ENCODE data around the gene CORO7.

CORO7 gene

DNA sequence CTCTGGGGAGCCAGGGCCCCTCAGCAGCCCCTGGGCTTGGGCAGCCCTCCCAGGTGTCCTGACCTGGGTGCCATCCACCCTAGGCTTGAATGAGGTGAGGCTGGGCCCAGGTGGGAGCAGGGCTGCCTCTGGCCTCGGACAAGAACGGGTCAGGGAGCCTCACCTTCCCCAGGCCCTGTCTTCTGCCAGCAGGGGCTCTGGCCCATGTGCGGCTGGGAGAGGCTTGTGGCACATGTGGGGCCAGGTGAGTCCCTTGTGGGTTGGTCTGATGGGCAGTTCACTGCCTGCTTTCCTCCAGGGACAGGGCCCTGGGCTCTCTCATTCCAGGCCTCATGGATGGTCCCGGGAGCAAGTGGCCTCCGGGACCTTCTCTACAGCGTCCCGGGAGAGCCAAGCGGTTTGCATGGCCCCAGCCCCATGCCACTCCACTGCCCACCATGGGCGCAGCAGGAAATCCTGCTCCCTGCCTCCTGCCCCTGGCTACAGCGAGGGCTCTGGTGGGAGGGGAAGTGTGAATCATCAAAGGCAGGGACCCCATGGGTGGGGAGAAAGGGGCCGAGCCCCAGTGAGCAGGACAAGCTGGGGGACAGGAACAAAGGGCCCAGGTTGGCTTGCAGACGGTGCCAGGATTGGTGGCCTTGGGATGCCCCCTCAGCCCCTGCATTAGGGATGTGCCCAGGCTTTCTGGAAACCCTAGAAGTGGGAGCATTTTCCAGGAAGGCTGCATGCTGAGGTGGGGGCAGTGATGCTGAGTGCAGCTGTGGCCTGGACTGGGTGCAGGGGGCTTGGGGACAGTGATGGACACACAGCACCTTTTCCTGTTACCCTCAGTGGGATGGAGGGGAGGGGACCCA, 32.6 kb downstream of the CORO7 start:
- no peak for DNase-seq

DNA sequence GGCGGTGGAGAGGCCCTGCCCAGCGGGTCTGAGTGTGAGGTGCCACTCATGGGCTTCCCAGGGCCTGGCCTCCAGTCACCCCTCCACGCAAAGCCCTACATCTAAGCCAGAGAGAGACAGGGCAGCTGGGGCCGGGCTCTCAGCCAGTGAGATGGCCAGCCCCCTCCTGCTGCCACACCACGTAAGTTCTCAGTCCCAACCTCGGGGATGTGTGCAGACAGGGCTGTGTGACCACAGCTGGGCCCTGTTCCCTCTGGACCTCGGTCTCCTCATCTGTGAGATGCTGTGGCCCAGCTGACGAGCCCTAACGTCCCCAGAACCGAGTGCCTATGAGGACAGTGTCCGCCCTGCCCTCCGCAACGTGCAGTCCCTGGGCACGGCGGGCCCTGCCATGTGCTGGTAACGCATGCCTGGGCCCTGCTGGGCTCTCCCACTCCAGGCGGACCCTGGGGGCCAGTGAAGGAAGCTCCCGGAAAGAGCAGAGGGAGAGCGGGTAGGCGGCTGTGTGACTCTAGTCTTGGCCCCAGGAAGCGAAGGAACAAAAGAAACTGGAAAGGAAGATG, 33.5 kb downstream of the CORO7 start:
- DNase-seq, result no peak

DNA sequence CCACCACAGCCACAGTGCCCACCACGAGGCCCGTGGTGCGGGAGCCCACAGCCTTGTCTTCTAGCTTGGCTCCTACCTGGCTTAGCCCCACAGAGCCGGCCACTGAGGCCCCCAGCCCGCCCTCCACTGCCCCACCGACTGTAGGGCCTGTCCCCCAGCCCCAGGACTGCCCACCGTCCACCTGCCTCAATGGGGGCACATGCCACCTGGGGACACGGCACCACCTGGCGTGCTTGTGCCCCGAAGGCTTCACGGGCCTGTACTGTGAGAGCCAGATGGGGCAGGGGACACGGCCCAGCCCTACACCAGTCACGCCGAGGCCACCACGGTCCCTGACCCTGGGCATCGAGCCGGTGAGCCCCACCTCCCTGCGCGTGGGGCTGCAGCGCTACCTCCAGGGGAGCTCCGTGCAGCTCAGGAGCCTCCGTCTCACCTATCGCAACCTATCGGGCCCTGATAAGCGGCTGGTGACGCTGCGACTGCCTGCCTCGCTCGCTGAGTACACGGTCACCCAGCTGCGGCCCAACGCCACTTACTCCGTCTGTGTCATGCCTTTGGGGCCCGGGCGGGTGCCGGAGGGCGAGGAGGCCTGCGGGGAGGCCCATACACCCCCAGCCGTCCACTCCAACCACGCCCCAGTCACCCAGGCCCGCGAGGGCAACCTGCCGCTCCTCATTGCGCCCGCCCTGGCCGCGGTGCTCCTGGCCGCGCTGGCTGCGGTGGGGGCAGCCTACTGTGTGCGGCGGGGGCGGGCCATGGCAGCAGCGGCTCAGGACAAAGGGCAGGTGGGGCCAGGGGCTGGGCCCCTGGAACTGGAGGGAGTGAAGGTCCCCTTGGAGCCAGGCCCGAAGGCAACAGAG, 34.2 kb downstream of the CORO7 start:
- no peak for DNase-seq

DNA sequence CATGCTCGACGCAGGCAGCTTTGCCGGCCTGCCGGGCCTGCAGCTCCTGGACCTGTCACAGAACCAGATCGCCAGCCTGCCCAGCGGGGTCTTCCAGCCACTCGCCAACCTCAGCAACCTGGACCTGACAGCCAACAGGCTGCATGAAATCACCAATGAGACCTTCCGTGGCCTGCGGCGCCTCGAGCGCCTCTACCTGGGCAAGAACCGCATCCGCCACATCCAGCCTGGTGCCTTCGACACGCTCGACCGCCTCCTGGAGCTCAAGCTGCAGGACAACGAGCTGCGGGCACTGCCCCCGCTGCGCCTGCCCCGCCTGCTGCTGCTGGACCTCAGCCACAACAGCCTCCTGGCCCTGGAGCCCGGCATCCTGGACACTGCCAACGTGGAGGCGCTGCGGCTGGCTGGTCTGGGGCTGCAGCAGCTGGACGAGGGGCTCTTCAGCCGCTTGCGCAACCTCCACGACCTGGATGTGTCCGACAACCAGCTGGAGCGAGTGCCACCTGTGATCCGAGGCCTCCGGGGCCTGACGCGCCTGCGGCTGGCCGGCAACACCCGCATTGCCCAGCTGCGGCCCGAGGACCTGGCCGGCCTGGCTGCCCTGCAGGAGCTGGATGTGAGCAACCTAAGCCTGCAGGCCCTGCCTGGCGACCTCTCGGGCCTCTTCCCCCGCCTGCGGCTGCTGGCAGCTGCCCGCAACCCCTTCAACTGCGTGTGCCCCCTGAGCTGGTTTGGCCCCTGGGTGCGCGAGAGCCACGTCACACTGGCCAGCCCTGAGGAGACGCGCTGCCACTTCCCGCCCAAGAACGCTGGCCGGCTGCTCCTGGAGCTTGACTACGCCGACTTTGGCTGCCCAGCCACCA, 35.1 kb downstream of the CORO7 start:
- DNase-seq, result no peak

DNA sequence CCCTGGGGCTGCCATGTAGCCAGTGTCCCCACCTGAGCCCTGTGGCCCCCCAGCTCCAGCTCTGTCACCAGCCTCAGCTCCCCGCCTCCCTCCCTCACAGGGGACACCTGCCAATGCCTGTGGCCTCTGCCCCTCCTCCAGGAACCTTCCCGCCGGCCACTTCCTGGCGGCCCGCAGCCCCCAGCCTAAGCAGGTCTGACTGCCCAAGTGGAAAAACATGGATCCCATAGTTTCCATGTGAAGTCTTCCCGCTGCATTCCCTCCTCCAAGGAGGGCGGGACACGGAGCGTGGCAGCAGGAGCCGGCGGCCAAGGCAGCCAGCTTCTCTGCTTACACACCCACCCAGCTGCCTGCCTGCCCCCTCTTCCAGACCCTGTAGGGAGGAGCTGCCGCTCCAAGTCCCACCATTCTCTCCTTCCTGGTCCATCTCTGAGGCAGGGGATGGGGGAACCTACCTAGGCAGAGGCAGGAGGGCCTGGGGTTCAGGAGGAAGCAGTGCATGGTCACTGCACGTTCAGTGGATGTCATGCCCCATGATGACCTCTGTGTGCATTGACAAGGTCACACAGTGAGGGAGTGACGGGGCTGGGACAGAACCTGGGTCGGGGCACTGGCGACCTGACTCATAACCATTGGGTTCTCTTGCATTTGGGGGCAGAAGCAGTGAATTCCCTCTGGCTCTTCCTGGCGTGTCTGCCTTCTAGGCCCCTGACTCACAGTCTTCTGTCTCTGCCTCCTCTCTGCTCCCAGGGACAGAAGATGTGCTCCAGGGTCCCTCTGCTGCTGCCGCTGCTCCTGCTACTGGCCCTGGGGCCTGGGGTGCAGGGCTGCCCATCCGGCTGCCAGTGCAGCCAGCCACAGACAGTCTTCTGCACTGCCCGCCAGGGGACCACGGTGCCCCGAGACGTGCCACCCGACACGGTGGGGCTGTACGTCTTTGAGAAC, 36.0 kb downstream of the CORO7 start:
- DNase-seq, result no peak

DNA sequence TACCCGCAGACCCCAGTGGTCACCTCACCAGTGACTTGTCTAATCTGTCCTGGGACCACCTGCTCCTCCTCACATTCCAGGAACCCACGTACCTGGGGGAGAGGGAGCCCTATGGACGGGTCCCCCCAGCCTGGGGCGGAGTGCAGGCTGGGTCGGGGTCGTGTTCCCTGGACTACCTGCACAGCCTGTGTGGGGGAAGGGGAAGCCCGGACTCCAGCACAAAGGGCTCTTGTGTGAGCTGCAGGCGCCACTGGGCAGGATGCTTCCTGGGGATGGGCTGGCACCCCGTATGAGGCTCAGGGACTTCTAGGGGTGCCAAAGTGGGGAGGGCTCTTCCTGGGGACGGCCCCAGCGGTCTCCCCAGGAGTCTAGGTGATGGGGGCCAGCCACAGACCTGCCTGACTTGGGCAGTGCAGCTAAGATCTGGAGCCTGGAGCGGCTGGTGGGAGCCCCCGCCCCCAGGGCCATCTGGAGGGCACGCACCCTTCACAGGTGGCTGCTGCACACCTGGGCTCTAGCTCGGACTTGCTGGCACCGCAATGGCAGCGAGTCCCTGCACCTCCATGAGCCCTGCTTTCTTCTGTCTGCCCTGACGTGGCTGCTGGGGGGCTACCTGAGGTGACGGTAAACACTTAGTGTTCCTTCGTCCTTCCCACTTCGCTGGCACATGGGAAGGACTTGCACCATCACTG, 37.3 kb downstream of the CORO7 start:
- DNase-seq, result no peak

DNA sequence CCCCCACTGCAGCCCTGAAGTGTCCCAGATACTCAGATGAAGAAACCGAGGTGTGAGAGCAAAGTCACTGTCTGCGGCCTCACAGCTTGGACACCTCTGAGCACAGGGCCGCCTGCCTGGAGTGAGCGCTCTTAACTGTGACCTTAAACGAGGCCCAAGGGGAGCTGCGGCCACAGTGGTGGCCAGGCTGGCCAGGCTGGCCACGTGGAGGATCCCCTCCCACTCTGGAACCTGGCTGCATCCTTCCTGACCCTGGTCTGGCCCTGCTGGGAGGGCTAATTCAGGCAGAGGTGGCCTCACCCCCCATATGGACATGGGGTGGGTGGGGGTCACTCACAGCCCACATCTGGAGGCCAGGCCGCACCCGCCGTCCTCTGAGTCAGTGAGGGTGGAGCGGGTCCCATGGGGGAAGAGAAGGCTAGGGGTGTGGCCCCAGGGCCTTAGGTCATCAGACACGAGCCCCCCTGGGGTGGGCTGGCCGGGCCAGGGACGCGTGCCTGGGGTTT, 38.2 kb downstream of the CORO7 start:
- DNase-seq, result no peak

DNA sequence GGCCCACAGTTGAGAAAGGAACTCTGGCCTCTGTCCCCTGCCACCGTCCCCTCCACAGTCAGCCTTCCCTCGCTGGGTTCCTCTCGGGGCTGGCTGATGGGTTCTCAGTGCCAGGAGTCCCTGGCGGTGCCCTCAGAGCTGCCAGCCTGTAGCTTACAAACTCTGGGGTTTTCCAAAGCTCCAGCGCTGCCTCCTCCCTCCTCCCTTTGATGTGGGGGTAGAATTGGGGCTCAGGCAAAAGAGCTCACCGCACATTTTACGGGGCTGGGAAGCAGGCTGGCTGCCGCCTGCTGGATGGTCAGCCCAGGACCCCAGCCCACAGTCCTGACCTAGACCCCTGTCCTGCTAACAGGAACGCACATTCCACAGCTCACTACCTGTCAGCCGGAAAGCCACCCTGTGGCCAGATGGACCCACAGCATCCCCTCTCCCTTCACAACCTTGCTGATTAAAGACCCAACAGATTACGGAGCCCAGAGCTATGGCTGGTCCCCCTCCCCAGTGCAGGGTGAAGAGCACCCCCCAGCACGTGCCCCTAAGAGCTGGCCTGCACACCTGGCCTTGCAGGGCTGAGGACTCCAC, 38.7 kb downstream of the CORO7 start:
- DNase-seq, result no peak

DNA sequence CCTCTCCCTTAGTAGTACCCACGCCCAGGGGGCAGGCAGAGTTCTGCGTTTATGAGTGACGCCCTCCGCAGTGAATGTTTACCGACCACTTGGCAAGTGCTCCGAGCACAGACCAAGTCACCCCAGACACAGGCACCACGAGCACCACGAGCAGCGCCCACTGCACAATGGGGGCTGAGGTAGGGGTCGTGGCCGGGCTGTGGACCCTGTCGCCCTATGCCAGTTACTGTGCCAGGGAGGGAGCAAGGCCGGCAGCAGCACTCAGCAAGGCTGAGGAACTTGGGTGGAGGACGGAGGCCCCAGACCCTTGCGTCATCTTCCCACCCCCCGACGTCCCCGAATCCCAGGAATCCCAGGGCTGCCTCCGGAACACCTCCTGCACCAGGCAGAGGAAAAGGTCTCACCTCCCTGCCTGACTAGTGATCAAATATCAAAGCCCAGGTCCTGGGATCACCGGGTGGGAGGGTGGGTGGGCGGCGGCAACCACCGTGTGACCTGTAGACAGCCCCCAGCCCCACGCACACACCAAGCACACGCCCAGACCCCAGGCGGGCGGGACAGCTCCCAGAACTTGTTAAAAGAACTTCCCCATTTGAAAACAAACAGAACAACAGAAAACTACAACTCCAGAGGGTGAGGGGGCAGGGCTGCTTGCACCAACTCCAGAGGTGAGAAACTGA, 39.4 kb downstream of the CORO7 start:
- no peak for DNase-seq

DNA sequence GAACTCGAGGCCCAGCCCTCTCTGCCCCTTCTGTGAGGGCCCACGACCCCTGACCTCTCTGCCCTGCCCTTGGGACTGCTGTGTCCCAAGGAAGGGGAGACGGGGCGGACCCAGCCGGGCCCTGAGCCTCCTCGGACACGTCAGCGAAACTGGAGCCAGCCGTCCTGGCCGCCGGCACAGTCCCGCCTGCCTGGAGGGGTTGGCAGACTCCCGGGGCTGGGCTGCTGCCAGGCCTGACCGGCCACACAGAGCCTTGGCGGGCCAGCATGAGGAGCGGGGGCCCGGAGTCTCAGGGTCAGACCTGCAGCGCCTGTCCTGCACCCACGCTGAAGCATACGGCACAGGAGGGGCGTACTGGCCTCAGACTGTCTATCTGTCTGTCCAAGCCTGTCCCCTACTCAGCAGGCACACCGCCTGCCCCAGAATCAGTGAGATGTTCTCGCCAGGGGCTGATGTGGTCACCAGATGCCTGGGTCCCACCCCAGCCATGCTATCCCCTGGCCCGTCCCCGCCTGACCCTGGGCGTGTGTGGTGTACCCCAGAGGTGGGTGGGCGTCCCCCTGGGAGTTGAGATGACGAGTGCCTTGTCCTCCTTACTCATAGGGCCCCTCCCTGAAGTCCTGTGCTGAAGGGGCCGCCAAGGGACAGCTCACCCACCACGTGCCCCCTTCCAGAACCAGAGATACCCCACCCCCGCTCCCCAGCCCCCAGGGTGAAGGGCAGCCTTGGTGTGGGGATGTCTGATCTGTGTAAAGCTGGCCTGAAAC, 40.1 kb downstream of the CORO7 start:
- DNase-seq, result no peak

DNA sequence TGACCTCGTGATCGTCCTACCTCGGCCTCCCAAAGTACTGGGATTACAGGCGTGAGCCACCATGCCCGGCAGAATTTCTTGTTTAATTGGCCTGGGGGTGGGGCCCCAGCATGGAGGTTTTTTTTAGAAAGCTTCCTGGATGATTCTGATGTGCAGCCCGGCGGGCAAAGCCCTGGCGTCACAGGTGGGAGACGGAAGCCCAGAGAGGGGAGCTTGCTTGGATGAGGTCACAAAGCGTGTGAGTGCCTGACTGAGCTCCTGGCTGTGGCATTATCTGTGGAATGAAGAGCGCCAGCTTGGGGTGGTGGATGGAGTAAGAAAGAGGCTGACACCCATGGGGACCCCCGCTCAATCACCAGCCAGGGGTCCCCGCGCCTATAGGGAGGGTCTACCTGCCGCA, 40.7 kb downstream of the CORO7 start:
- DNase-seq, result no peak

DNA sequence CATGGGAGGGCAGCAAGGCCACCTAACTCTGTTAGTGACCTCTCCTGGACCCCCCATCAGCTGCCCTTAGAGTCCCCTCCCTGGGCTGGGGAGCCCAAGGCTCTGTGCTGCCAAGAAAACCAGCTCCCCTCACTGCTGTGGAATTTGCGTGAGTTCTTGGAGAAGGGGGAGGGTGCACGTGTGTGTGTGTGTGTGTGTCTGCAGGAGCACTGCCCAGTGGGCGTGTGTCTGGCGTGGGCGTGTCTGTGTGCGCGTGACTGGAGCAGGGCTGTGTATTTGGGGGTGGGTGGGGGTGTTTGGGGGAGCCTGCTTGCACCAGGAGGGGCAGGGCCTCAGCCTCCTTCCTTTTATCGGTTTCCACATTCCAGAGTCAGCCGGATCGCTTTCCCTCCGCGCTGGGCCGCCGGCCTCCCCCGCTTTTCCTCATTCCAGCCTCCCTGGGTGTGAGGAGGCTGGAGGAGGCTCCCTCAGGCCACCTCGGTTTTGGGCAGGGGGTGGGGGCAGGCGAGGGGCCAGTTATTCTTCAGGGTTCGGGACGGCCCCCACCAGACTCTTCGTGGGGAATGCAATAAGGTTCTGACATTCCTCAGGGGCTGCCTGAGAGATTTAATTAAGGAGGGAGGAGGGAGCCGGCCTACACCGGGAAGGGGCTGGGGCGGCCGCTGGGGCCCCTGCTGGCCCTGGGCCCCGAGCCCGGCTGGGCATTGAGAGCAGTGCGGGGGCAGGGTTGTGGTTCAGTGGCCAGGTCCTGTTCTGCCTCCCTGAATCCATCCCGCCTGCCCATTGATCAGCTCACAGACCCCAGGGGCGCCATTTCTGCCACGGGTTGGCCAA, 42.3 kb downstream of the CORO7 start:
- peak; percentile 42 for DNase-seq

DNA sequence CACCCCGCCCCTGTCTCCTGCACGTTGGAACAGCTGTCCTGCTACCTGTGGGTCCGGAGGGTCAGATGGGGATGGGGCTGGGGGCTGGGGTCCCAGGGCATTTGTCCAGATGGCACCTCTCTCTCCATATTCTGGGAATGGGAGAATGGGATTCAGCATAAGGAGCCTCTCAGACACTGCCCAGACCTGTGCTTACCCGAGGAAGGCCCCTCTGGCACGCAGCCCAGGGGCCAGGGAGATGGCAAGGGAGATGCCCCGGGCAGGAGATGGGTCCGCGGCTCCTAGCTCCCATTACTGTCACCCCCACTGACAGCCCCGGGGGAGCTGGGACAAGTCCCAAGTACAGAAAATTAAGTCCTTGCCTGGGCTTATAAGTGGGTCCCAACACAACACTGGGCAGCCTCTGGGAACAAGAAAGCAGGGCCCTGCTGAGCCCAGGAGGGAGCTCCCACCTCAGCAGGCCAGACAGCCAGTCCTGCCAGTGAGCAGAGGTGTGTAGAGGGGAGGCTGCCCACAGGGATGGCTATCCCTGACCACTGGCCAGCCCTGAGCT, 43.0 kb downstream of the CORO7 start:
- no peak for DNase-seq

DNA sequence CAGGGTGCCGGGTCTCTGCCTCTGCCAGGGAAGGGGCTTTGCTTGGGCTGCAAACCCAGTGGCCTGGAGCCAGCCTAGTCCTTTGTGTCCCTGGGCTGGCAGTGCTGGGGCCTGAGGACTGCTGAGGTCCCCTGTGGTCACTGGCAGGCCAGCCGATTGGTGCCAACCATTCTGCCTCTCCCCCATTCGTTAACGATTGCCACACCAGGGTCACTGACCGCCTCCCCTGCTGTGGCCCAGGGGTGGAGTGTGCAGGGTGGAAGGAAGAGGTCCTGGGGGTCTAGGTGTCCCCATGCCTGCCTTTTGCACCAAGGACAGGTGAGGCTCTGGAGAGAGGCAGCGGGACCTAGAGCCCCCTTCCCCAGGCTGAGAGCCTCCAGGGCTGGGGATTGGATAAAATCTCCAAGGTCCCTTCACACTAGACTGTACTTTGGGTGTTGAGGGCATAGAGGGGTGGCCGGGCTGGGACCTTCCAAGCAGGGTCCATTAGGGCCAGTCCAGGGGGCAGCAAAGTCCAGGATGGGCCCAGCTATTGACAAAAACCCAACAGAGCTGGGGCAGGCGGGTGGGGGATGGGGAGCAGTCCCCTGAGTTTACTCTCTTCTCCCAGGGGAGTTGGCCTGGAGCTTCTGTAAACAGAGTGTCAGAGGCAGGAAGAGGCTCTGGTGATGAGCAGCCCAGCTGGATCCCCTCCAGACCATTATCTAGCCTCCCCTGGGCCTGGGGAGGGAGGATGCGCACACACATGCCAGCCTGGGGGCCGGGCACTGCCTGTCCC, 43.6 kb downstream of the CORO7 start:
- peak; percentile 21 for DNase-seq

DNA sequence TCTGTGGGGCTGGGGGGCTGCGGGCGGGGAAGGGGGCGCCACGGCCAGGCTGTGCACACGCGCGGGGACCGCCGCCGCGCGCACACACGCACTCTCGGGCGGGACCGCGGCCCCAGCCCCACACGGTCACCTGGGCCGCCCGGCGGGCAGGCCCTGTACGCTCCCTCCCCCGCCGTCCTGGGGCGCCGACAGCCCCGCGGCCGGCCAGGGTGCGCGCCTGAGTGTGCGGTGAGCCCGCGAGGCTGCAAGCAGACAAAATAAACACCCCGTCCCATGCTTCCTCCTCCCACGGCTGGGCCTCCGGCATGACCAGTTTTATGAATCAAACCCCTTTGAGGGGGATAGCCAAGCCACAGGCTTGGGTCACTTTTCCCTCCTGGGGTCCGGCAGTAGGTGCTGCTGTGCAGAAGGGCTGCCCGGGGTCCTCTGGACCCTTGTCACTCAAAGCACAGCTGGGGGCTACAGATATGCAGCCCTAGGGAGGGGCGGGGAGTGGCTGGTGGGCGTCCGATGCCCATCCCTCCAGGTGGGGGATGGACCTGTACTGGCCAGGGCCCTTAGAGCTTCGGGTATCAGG, 44.3 kb downstream of the CORO7 start:
- peak; percentile 47 for DNase-seq

DNA sequence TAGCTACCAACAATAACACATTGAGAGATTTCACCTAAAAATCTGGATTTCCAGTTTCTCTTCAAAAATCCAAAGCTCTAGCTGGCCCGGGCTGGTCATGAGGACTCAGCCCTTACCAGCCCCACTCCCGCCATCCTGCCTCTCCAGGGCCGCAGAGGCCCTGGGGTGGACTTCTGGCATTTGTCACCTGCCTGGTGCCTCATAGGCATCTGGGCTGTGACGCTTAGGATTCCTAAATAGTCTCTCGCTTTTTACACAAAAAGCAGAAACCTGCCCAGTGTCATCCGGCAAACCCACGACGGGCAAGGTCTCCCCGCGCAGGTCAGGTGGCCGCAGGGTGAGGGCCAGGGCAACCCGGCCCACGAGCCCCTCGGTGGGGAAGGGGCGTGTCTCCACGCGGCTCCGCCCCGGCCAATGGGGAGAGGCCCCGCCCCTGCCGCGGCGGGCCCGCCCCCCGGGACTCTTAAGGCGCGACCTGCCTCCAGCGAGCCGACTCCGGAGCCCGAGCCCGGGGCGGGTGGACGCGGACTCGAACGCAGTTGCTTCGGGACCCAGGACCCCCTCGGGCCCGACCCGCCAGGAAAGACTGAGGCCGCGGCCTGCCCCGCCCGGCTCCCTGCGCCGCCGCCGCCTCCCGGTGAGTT, 44.9 kb downstream of the CORO7 start, which contains the start of gene VASN:
Gene VASN, plus strand, starts transcription at position 492 of the 644 bp plus-strand sequence. CDS start 9,030 bp downstream, outside the sequence.
- peak; percentile 85 for DNase-seq
